IPS-18c (cell line): ENCODE data around the gene TPM1.

ENCODE experiments used
- H3K4me3 ChIP-seq: 2 replicates; pipeline ENCODE4 v1.7.0; 2013; ENCODE audit warnings: low read depth, mild to moderate bottlenecking, low read length, moderate library complexity; ENCODE audit not compliant: insufficient read depth
- H3K9me3 ChIP-seq: one replicate; pipeline ENCODE4 v1.6.1; 2013; ENCODE audit warnings: mild to moderate bottlenecking, low read length, moderate library complexity; ENCODE audit not compliant: control insufficient read depth, insufficient read depth

The TPM1 gene

DNA sequence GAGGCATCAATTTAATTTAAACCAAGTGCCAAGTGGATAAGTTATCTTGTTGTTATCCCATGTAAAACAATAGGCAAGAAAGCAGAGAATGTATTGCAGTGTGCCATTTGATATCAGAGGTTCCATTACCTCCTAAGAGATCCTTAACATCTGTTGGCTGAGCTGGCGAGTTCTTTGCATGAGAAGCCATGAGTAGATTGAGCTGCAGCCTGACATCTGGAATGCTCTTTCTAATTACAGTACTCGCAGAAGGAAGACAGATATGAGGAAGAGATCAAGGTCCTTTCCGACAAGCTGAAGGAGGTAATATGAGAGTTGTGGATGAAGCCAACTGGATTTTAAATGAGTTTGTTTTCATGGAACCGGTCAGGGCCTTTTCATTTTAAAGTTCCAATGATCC is 19.4 kb downstream of the TPM1 start:
- Histone ChIP-seq H3K4me3 (no peak overlapping the region), H3K9me3 (no peaks in the 10 kb centered on the region)

DNA sequence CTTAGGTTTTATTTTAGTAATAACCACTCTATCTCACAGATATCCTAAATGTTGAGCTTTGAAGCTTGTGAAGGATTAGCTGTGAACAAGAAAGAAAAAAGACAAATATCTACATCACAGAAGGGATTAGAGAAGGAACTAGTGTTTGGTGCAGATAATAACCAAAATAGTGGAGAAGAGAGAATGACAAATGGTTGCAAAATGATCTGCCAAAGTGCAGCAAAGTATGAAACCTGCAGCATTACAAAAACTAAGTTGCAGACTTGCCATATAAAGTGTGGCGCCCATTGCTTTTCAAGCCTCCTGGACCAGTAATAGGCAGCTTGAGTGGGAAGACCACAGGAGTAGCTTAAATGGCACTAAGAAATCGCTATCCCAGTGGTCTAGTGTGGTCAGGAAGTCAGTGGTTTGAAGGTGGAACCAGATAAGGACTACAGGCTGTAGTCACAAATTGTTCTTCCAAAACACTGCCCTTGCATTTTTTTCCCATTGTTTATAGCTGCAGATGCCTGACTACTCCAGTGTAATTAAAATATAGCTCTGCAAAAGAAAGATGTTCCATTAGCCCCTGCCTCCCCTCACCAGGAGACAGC is 20.7 kb downstream of the TPM1 start:
- H3K4me3 ChIP-seq: no peak overlapping the region
- no peaks in the 10 kb centered on the region for H3K9me3 ChIP-seq

DNA sequence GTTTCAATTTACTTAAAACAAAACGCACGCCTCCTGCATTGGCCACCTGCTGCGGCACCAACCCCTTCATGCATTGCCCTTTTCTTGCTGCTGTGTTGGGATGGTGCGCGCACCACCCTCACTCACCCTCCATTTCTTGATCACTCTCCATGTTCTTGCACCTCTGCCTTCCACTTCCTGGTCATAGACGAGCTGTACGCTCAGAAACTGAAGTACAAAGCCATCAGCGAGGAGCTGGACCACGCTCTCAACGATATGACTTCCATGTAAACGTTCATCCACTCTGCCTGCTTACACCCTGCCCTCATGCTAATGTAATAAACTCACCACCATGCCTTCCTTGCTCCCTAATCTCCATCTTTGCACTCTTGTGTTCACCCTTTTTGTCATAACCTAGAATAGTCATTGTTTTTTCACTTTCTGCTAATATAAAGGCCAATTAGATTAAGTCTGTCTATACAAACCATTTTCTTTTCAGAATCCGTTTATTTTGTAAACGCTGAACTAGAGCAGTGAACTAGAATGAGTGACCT is 21.4 kb downstream of the TPM1 start:
- H3K9me3 ChIP-seq: no peaks in the 10 kb centered on the region

DNA sequence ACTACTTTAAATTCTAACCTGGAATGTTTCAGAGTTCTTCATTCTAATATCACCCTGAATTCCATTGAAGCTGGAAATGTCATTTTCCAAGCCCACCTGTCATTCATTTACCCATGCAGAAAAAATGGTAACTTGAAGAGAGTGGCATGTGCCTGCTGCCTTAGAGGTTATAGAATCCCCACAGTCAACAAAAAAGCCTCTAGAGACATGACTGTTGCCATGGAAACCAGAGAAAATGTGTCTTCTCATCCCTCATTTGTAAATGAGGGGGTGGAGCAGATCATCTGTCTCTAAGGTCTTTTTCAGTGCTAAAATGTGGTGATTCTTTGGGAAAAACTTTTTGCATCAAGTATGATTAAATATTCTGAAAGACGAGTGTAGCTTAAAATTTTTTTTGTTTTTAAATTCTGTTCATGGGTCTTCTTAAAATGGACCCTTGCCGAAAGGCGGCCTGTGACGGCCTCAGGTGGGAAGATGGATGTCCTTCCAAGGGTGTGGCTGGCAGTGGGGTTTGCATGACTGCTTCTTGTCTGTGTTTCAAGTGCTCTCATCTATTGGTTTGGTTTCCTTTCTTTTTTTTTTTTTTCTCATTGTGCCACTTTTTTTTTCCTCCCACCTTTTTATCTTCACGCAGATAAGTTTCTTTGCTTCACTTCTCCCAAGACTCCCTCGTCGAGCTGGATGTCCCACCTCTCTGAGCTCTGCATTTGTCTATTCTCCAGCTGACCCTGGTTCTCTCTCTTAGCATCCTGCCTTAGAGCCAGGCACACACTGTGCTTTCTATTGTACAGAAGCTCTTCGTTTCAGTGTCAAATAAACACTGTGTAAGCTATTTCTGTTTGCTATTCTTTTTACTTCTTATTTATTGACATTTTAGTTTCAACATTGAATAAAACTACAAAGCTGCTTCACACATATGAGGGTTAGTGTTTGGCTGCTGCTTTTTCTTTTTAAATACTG is 23.0 kb downstream of the TPM1 start:
- no peak overlapping the region for H3K4me3 ChIP-seq
- no peaks in the 10 kb centered on the region for H3K9me3 ChIP-seq

More for the DNA sequence above, 21.4 kb downstream of the TPM1 start:
- H3K4me3 ChIP-seq: no peak overlapping the region

DNA sequence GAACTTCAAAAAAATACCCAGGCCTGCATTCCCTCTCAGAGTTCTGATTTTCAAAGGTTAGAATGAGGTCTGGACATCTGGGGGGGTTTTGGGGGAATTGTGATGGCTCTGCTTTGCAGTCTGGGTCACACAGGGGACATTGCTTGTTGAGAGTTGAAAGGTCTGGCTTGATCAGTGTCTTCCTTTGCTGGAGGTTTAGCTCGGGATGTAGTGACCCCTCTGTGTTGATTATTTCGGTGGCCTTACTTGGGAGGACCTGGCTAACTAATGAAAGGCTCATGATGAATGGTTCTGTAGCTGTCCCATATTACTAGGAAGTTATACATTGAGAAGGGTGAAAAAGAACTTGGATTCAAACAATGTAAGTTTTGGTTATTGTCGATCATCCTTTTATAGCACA is 23.7 kb downstream of the TPM1 start:
- H3K4me3 ChIP-seq: no peak overlapping the region
- no peaks in the 10 kb centered on the region for H3K9me3 ChIP-seq

DNA sequence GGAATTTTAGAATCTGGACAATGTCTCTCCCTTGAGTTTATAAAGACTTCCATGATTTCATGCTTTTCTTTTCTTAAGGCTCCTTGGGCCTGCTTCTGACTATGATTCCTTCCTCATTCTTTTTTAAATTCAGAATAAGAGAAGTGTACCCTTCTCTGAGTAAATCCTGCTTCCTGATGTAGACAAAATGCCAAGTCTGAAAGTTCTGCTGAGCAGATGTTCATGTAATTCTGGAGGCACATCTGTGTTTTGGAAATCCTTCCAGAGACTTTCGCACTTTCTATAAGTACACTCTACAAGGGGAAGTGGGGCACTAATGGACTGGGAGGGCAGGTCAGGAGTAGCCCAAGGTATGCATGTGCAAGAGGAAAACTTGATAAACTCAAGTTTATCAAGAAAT is 24.8 kb downstream of the TPM1 start:
- no peaks in the 10 kb centered on the region for H3K9me3 ChIP-seq
- no peak overlapping the region for H3K4me3 ChIP-seq

DNA sequence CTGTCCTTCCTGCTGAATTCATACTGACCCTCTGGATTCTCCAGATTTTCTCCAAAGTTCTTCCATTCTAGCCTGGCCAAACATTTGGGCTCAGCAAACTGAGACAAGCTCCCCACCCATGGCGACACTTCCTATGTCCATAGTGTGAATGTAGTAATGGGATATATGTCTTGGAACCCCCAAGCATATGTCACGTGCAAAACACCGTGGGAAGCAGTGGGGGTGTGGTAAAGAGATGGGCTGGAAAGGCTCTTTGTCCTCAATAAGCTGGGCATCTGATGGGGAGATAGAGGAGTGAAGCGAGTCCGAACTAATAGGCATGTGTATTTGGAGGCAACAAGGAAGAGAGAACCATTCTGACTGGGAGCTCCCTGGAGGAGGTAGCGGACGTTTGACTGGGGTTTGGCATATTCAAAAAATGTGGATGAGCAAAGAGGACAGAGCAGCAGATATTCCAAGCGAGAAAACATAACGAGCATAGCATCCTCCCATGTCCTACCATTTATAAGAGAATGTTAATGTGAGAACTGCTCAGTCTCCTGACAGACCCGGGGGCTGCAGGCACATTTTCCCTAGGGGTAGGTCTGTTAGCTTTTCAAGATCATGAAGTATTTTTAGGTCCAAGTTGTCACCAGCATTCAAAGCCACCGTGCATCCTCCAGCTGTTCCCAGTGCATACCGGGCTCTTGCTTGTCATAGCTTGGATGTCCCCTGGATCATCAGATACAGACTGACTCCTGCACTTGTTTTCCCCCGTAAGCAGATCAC is 25.6 kb downstream of the TPM1 start:
- H3K4me3 ChIP-seq: no peak overlapping the region

DNA sequence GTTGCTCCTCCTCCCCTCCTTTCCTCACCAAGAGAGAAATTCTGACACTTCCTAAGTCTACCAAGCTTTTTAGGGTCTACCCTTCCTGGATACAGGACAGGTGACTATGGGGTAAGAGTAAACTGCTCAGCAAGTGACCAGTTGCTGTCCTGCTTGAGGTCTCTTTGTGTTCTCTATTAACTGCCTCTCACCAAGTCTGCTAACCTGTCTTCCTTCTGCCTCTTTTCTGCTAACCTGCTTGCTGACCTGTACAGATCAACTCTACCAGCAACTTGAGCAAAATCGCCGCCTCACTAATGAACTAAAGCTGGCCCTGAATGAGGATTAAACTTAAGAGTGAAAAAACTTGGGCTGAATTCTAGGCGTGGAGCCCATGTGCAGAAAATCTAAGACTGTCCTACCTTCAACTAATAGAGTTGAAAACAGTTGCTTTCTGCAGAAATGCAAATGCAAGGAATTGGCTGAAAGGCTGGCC is 27.1 kb downstream of the TPM1 start:
- Histone ChIP-seq H3K4me3 (no peak overlapping the region), H3K9me3 (no peaks in the 10 kb centered on the region)

More for the DNA sequence above, 25.6 kb downstream of the TPM1 start:
- no peaks in the 10 kb centered on the region for H3K9me3 ChIP-seq

DNA sequence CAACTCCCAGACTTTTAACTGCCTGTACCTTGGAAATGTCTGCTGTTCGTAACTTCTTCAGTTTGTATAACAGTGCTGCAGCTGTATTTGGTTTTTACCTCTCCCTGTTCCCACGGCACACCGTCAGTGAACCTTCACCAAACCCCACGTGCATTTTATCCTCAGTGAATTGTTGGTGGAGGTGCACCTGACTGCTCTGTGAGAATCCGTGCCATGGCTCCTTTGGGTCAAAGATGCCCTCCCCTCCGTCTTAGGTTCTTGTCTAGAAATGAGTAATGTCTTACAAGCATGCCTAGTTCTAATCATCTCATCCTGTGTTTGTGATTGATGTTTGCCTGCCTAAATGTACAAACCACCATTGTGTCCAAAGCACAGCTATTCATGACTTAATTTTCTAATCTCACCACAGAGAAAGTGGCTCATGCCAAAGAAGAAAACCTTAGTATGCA is 28.2 kb downstream of the TPM1 start:
- Histone ChIP-seq H3K9me3 (no peaks in the 10 kb centered on the region), H3K4me3 (no peak overlapping the region)

DNA sequence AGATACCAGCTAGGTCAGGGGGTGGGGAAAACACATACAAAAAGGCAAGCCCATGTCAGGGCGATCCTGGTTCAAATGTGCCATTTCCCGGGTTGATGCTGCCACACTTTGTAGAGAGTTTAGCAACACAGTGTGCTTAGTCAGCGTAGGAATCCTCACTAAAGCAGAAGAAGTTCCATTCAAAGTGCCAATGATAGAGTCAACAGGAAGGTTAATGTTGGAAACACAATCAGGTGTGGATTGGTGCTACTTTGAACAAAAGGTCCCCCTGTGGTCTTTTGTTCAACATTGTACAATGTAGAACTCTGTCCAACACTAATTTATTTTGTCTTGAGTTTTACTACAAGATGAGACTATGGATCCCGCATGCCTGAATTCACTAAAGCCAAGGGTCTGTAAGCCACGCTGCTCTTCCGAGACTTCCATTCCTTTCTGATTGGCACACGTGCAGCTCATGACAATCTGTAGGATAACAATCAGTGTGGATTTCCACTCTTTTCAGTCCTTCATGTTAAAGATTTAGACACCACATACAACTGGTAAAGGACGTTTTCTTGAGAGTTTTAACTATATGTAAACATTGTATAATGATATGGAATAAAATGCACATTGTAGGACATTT is 28.9 kb downstream of the TPM1 start:
- no peak overlapping the region for H3K4me3 ChIP-seq

DNA sequence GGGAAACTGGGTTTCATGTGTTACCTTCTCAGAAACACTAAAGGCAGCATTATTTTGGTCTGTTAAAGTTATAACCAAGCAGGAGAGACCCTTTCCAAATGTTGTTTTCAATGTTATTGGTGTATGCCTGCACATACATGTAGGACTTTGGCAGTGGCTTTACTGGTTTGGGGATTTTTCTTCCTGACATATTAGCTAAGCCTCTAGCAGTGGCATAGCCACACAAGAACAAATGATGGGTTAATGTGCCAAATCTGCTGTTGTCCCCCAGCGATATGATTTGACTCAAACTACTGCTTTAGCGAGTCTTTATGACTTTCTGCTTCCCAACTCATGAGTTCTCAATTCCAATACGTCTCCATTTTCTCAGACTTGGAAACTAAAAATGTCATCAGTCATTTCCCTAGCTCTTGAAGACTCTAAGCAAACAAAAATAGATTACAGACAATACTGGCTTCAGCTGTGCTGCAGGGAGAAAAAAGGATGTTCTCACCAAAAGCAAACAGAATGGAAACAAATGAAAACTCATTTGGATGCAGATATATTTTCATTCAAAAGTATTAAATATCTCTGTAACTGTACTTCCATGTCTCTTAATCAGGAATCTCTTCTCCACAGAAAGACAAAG is 29.6 kb downstream of the TPM1 start:
- no peak overlapping the region for H3K4me3 ChIP-seq
- H3K9me3 ChIP-seq: no peaks in the 10 kb centered on the region

More for the DNA sequence above, 28.9 kb downstream of the TPM1 start:
- H3K9me3 ChIP-seq: no peaks in the 10 kb centered on the region

DNA sequence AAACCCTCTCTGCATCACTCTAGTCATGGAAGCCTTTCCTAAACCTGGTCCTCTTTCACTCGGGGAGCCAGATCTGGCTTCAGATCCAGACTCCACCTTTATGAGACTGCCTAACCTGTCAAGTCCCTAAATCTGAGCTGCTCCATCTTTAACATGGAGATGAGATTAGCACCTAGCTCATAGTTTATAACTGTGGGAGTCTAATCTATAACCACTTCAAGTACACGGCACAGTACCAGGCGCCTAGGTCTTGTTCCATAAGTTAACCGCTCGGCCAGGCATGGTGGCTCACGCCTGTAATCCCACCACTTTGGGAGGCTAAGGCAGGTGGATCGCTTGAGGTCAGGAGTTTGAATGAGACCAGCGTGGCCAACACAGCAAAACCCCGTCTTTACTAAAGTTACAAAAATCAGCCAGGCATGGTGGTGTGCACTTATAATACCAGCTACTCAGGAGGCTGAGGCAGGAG is 30.3 kb downstream of the TPM1 start:
- H3K9me3 ChIP-seq: no peaks in the 10 kb centered on the region
- no peak overlapping the region for H3K4me3 ChIP-seq

DNA sequence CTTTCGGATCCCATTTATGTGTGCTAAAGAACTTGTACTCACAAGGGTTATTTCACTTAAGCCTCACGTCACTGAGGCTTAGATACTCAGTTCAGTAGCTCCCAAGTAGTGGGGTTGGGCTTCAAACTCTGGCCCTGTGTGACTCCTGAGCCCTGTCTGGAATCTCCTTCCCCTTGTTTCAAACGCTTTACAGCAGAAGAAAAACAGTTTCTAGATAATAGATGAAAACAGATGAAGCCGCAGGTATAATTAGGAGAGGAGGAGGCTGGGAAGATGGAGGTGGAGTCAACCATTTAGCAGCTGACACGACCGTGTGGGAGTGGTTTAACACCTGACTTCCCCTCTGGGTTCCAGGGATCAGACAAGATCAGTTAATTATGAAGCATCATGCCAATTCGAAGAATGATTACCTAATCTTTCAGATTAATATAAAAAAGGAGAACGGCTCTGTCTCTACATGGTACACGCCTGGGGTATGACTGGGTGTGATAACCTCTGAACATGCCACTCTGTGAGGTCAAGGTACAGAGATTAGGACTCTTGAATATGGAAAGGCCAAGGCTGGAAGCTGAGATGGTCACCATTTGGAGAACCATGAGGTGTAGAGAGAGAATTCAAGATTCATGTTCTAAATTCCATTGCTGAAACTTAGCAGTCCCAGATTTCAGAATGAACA is 31.1 kb downstream of the TPM1 start:
- H3K9me3 ChIP-seq: no peaks in the 10 kb centered on the region
- no peak overlapping the region for H3K4me3 ChIP-seq

DNA sequence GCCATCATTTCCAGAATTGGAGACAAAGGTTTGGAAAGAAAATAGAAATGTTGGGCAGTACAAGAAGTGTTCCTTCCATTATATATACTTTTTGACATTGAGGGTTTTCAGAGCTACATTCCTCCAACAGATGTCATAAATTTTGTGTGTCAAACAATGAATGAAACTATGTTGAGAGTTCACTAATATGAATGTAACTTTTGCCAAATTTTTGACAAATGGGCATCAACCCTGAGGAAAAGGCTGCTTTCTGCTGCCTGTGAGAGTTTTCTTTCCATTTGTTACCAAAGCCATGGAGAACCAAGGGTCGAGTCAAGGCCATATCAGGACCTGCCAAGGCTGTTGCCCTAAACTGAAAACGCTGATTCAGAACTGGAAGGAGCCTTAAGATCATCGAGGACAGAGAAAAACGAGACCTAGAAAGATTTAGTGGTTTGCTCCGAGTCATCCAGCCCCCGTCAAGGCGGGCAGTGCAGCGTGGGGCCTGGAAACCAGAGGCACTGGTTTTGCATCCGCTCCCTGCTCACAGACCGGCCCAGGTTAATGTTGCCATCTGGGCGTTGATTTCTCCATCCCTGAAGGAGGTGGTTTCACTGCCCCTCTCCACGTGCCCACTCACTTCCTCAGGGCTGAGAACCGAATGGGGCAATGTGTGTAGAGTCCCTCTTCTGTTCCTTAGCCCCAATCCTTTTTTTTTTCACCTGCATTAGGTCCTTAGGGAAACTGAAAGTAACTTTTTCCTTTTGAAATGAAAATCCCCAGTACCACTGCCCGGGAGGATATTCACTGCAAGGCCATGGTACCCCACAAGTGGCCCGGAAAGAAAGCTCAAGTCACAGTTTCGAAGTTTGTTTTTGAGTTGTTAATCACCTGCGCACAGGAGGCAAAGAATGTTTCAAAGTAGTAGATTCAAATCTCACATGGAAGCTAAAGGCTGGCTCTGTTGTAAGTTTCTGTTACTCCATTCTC is 32.8 kb downstream of the TPM1 start:
- Histone ChIP-seq H3K4me3 (no peak overlapping the region), H3K9me3 (no peaks in the 10 kb centered on the region)
